SK-N-MC (cell line): ENCODE results near the gene FPR1.
"Not testable (repeated sequence)": the region's sequence is repeated elsewhere in the genome, so short reads cannot be mapped to it uniquely, and the experiment has no call there.

Experiments
- DNase-seq: peaks from one replicate; pipeline ENCODE4 v3.0.0-alpha.2; 2011; ENCODE audit warnings: low read depth, low spot score
- H3K27ac ChIP-seq: fragments of 200-600 bp; sonication (generic); 2 replicates; pipeline ENCODE4 v1.5.1; 2016; ENCODE audit warnings: mixed run types
- H3K36me3 ChIP-seq: fragments of 200-600 bp; sonication (generic); 2 replicates; pipeline ENCODE4 v1.6.1; 2017; ENCODE audit warnings: antibody characterized with exemption, low read length, mixed read lengths; ENCODE audit not compliant: insufficient read depth
- H3K4me3 ChIP-seq: fragments of 200-600 bp; sonication (generic); 2 replicates; pipeline ENCODE4 v1.5.1; 2016
- H3K9ac ChIP-seq: fragments of 200-600 bp; sonication (generic); 2 replicates; pipeline ENCODE4 v1.8.0; 2017; ENCODE audit warnings: mixed run types, mixed read lengths; ENCODE audit not compliant: insufficient read length
- H3K9me3 ChIP-seq: fragments of 200-600 bp; sonication (generic); 2 replicates; pipeline ENCODE4 v1.6.1; 2017; ENCODE audit warnings: low read depth, mild to moderate bottlenecking, antibody characterized with exemption, low read length, moderate library complexity, mixed read lengths
- EZH2 ChIP-seq: fragments of 200-600 bp; sonication (generic); IDR thresholded peaks from one replicate; pipeline ENCODE4 v1.6.1; 2017; ENCODE audit warnings: antibody characterized with exemption
- FOXP2 ChIP-seq: optimal IDR thresholded peaks from 2 replicates; pipeline ENCODE3; 2011; ENCODE audit warnings: mild to moderate bottlenecking, moderate library complexity; ENCODE audit not compliant: insufficient read depth; ENCODE audit errors: extremely low read length, control extremely low read depth
- POLR2AphosphoS5 ChIP-seq: IDR thresholded peaks from 2 replicates; pipeline ENCODE4 v1.6.1; 2012; ENCODE audit warnings: mild to moderate bottlenecking, low read depth, low read length, borderline replicate concordance

FPR1 gene

GRCh38 chr19:51749979-51750378 is 1.7 kb downstream of the FPR1 start:
- no peak for TF ChIP-seq FOXP2
- TF ChIP-seq POLR2AphosphoS5 = no peak
- no peak for TF ChIP-seq EZH2
- no peak overlapping the region for H3K27ac ChIP-seq
- no peaks in the 10 kb centered on the region for H3K9me3 ChIP-seq
- no peak overlapping the region for H3K4me3 ChIP-seq
- no peaks in the 10 kb centered on the region for H3K36me3 ChIP-seq
- no peak for DNase-seq
- no peak overlapping the region for H3K9ac ChIP-seq

- TF ChIP-seq EZH2 (no peak), POLR2AphosphoS5 (no peak), FOXP2 (no peak)
- H3K27ac ChIP-seq = no peak overlapping the region
- no peak overlapping the region for H3K4me3 ChIP-seq
- no peaks in the 10 kb centered on the region for H3K36me3 ChIP-seq
- no peak for DNase-seq
- H3K9ac ChIP-seq = no peak overlapping the region
- H3K9me3 ChIP-seq = no peaks in the 10 kb centered on the region
Observed at GRCh38 chr19:51746731-51747130, 4.9 kb downstream of the FPR1 start.

- H3K4me3 ChIP-seq = no peak overlapping the region
- H3K9ac ChIP-seq = no peak overlapping the region
- no peak overlapping the region for H3K27ac ChIP-seq
- H3K36me3 ChIP-seq = no peaks in the 10 kb centered on the region
- TF ChIP-seq EZH2 (no peak), POLR2AphosphoS5 (no peak), FOXP2 (no peak)
- H3K9me3 ChIP-seq = no peaks in the 10 kb centered on the region
- no peak for DNase-seq
Observed at GRCh38 chr19:51743405-51743804, 8.3 kb downstream of the FPR1 start.

GRCh38 chr19:51742789-51743188 is 8.9 kb downstream of the FPR1 start:
- H3K27ac ChIP-seq = no peak overlapping the region
- DNase-seq = no peak
- no peak overlapping the region for H3K9ac ChIP-seq
- TF ChIP-seq FOXP2 = no peak
- no peak for TF ChIP-seq POLR2AphosphoS5
- no peak for TF ChIP-seq EZH2
- H3K36me3 ChIP-seq = no peaks in the 10 kb centered on the region
- no peaks in the 10 kb centered on the region for H3K9me3 ChIP-seq
- no peak overlapping the region for H3K4me3 ChIP-seq

GRCh38 chr19:51740356-51740755 is 11.3 kb downstream of the FPR1 start:
- no peak overlapping the region for H3K27ac ChIP-seq
- H3K9me3 ChIP-seq = no peaks in the 10 kb centered on the region
- no peak overlapping the region for H3K4me3 ChIP-seq
- no peak for TF ChIP-seq POLR2AphosphoS5
- no peak for TF ChIP-seq EZH2
- no peak for TF ChIP-seq FOXP2
- H3K9ac ChIP-seq = no peak overlapping the region
- H3K36me3 ChIP-seq = no peaks in the 10 kb centered on the region
- DNase-seq = no peak

GRCh38 chr19:51739466-51740213 is 12.0 kb downstream of the FPR1 start:
- Histone ChIP-seq H3K9me3 (no peaks in the 10 kb centered on the region), H3K9ac (no peak overlapping the region), H3K4me3 (no peak overlapping the region), H3K36me3 (no peaks in the 10 kb centered on the region), H3K27ac (no peak overlapping the region)
- no peak for DNase-seq
- TF ChIP-seq FOXP2 = no peak
- TF ChIP-seq POLR2AphosphoS5 = no peak
- TF ChIP-seq EZH2 = no peak

- H3K9ac ChIP-seq, DNase-seq, H3K9me3 ChIP-seq, H3K4me3 ChIP-seq, H3K27ac ChIP-seq, H3K36me3 ChIP-seq: not testable (repeated sequence)
Observed at GRCh38 chr19:51738523-51738922, 13.2 kb downstream of the FPR1 start.

GRCh38 chr19:51737924-51738323 is 13.8 kb downstream of the FPR1 start:
- Histone ChIP-seq H3K4me3 (no peak overlapping the region), H3K27ac (no peak overlapping the region), H3K36me3 (no peaks in the 10 kb centered on the region), H3K9ac (no peak overlapping the region), H3K9me3 (no peaks in the 10 kb centered on the region)
- TF ChIP-seq EZH2 (no peak), FOXP2 (no peak), POLR2AphosphoS5 (no peak)
- DNase-seq = no peak

GRCh38 chr19:51737389-51737788 is 14.3 kb downstream of the FPR1 start:
- no peak for TF ChIP-seq FOXP2
- TF ChIP-seq EZH2 = no peak
- no peak for TF ChIP-seq POLR2AphosphoS5
- Histone ChIP-seq H3K9me3 (no peaks in the 10 kb centered on the region), H3K4me3 (no peak overlapping the region), H3K9ac (no peak overlapping the region), H3K27ac (no peak overlapping the region), H3K36me3 (no peaks in the 10 kb centered on the region)
- DNase-seq = no peak
